Measurements from ENCODE around the gene IL15RA. TPM values are rescaled to one million over a fixed set of nuclear protein-coding genes. Genes with fewer than 3 reads are reported as not detected.
A peak's percentile ranks its signal among the peaks of the same experiment; 100 is the strongest.

IL15RA gene
- total RNA-seq, 1 experiment from 2014 or later: 15.5 TPM

- BruUV-seq (replicated peaks): no TSS peak
- Histone ChIP-seq H3K4me1 (replicated peaks; ENCODE audit: insufficient read depth) (peaks cover 11% of the 10 kb centered on the region), H3K27me3 (ENCODE audit: insufficient read depth, low read depth) (no peaks in the 10 kb centered on the region), H3K36me3 (ENCODE audit: low read depth) (no peaks in the 10 kb centered on the region), H3K79me2 (ENCODE audit: low read depth) (no peaks in the 10 kb centered on the region), H3K4me2 (no peak overlapping the region), H2AFZ (no peak overlapping the region), H3F3A (ENCODE audit: insufficient read depth, low read depth) (peaks cover 10% of the 10 kb centered on the region; the same call in 1 of the 2 replicates), H3K9me2 (ENCODE audit: insufficient read depth) (no peaks in the 10 kb centered on the region), H3K9me3 (ENCODE audit: insufficient read depth, low read depth) (no peaks in the 10 kb centered on the region), H3K27ac (no peak overlapping the region), H3K4me3 (no peak overlapping the region), H4K20me1 (ENCODE audit: insufficient read depth) (no peaks in the 10 kb centered on the region)
- ChIA-PET CTCF (no interaction called here), POLR2A (ENCODE audit: unreplicated experiment) (no interaction called here)
- TF ChIP-seq EZH2 (IDR thresholded peaks at IDR 0.05; ENCODE audit: low read depth) (no peak), CTCF (conservative IDR thresholded peaks at IDR 0.05) (no peak)
- intact Hi-C loops (cut with micrococcal nuclease; ENCODE audit: unreplicated experiment): no loop called here
- DNase-seq: no peak
Measured at GRCh38 chr10:5945561-5946418, 31.6 kb downstream of the IL15RA start.

- intact Hi-C loops (cut with micrococcal nuclease; ENCODE audit: unreplicated experiment): no loop called here
- H2AFZ ChIP-seq: no peak overlapping the region
- H3K9me3 ChIP-seq (ENCODE audit: insufficient read depth, low read depth): no peaks in the 10 kb centered on the region
- H3K9me2 ChIP-seq (ENCODE audit: insufficient read depth): no peaks in the 10 kb centered on the region
- no TSS peak for BruUV-seq (replicated peaks)
- CTCF ChIA-PET: no interaction called here
- no peak for DNase-seq
- H3K36me3 ChIP-seq (ENCODE audit: low read depth): no peaks in the 10 kb centered on the region
- H3K4me2 ChIP-seq: no peak overlapping the region
- H3K4me3 ChIP-seq: no peak overlapping the region
- POLR2A ChIA-PET (ENCODE audit: unreplicated experiment): no interaction called here
- no peaks in the 10 kb centered on the region for H4K20me1 ChIP-seq (ENCODE audit: insufficient read depth)
- peaks cover 5% of the 10 kb centered on the region; the same call in 1 of the 2 replicates for H3F3A ChIP-seq (ENCODE audit: insufficient read depth, low read depth)
- H3K27me3 ChIP-seq (ENCODE audit: insufficient read depth, low read depth): no peaks in the 10 kb centered on the region
- no peak overlapping the region for H3K27ac ChIP-seq
- no peaks in the 10 kb centered on the region for H3K79me2 ChIP-seq (ENCODE audit: low read depth)
- H3K4me1 ChIP-seq (replicated peaks; ENCODE audit: insufficient read depth): peaks cover 4% of the 10 kb centered on the region
- no peak for TF ChIP-seq EZH2 (IDR thresholded peaks at IDR 0.05; ENCODE audit: low read depth)
- no peak for TF ChIP-seq CTCF (conservative IDR thresholded peaks at IDR 0.05)
Measured at GRCh38 chr10:5945190-5945509, 32.2 kb downstream of the IL15RA start.

- H3K9me2 ChIP-seq (ENCODE audit: insufficient read depth): no peaks in the 10 kb centered on the region
- no peaks in the 10 kb centered on the region for H3K9me3 ChIP-seq (ENCODE audit: insufficient read depth, low read depth)
- no peaks in the 10 kb centered on the region; the same call in 1 of the 2 replicates for H3K4me1 ChIP-seq (replicated peaks; ENCODE audit: insufficient read depth)
- no peaks in the 10 kb centered on the region for H3K36me3 ChIP-seq (ENCODE audit: low read depth)
- DNase-seq: peak; percentile 63 to 67
- no peaks in the 10 kb centered on the region for H3K79me2 ChIP-seq (ENCODE audit: low read depth)
- no peaks in the 10 kb centered on the region for H4K20me1 ChIP-seq (ENCODE audit: insufficient read depth)
- TSS peak; percentile 52 for BruUV-seq (replicated peaks)
- ChIA-PET POLR2A (ENCODE audit: unreplicated experiment) (interaction anchor here (0.6 to 0.7 kb wide), 2 partner anchors 70 to 147 kb away, joined by 3 to 5 read pairs; no protein-coding TSS in a partner anchor), CTCF (no interaction called here)
- TF ChIP-seq EZH2 (IDR thresholded peaks at IDR 0.05; ENCODE audit: low read depth) (no peak), CTCF (conservative IDR thresholded peaks at IDR 0.05) (no peak)
- H3F3A ChIP-seq (ENCODE audit: insufficient read depth, low read depth): no peaks in the 10 kb centered on the region
- intact Hi-C loops (cut with micrococcal nuclease; ENCODE audit: unreplicated experiment): no loop called here
- H2AFZ ChIP-seq: no peak overlapping the region
- H3K27me3 ChIP-seq (ENCODE audit: insufficient read depth, low read depth): no peaks in the 10 kb centered on the region
- no peak overlapping the region for H3K4me3 ChIP-seq
- H3K27ac ChIP-seq: peak overlapping the region; percentile 24; the same call in 1 of the 2 replicates
- H3K4me2 ChIP-seq: no peak overlapping the region
Measured at GRCh38 chr10:5944389-5945189, 32.8 kb downstream of the IL15RA start.
